ENCODE results near the gene UMOD.

The UMOD gene

DNA sequence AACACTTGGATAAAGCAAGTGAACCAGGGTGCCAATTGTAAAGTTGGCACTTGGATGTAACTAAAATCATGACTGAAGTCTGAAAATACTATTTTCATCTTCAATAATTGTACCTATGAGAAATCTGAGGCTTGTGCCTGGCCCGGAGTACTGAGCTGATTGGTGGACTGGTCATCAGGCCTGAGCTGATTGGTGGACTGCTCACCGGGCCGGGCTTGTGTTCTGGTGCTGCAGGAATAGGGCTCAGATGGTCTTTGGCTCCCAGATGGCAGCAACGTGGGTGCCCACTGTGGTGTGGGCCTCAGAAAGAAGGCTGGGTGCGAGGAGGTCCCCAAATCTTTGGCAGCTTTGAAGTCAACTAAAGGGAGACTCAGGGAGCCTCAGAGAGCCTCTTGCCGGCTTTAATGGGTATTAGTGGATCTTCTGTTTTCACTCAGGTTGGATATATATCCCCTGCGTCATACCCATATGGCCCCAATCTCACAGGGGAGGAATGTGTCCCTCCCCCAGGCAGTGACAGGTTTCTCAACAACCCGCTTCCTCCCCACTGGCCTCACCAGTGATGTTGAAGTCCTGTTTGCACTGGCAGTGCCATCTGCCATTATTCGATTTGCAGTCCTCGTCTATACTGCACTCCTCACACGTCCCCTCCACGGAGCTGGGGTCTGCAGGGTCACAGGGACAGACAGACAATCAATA, 4.7 kb downstream of the UMOD start:
- TF ChIP-seq, protein P1, sequence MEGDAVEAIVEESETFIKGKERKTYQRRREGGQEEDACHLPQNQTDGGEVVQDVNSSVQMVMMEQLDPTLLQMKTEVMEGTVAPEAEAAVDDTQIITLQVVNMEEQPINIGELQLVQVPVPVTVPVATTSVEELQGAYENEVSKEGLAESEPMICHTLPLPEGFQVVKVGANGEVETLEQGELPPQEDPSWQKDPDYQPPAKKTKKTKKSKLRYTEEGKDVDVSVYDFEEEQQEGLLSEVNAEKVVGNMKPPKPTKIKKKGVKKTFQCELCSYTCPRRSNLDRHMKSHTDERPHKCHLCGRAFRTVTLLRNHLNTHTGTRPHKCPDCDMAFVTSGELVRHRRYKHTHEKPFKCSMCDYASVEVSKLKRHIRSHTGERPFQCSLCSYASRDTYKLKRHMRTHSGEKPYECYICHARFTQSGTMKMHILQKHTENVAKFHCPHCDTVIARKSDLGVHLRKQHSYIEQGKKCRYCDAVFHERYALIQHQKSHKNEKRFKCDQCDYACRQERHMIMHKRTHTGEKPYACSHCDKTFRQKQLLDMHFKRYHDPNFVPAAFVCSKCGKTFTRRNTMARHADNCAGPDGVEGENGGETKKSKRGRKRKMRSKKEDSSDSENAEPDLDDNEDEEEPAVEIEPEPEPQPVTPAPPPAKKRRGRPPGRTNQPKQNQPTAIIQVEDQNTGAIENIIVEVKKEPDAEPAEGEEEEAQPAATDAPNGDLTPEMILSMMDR (conservative IDR thresholded peaks at IDR 0.05; ENCODE audit: low read length): no peak
- DNase-seq (ENCODE audit: low read depth): no peak
- no peak overlapping the region for H3K4me3 ChIP-seq (ENCODE audit: low read length)

DNA sequence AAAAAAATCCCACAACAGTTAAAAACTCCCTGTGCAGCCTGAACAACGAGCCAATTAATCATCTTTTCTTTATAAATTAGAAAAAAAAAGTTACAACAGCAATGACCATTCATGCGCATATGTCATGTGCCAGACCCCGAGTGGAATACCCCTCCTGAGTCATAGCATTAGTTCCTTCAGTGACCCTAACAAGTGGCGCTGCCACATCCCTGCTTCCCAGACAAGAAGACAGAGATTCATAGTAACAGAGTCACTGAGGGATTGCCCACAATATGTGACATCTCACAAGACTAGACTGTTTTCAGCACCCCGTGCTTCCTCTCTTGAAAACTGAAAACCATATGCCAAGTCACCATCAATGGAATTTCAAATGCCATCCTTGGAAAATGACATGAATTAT, 7.9 kb downstream of the UMOD start:
- no peak for DNase-seq (ENCODE audit: low read depth)
- TF ChIP-seq, protein P1 (conservative IDR thresholded peaks at IDR 0.05; ENCODE audit: low read length): no peak
- no peak overlapping the region for H3K4me3 ChIP-seq (ENCODE audit: low read length)

DNA sequence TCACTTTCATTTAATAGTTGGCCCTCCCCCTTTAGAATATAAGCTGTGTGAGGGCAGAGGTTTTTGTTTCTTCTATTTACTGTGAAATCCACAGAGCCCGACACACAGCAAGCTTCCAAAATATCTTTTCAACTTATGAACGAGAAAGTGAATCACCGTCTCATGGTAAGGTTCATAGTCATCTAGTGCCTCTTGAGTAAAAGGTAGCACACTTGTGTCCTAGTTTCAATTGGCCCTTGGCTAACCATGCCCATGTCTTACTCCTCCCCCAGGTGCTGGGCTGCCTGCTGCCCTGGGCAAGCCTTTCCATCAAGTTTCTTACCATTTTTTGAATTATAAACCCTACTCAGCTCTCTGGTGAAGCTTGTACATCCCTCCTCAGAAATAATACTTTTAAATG, 12.8 kb downstream of the UMOD start:
- TF ChIP-seq, protein P1 (conservative IDR thresholded peaks at IDR 0.05; ENCODE audit: low read length): no peak
- no peak for DNase-seq (ENCODE audit: low read depth)
- no peak overlapping the region for H3K4me3 ChIP-seq (ENCODE audit: low read length)

DNA sequence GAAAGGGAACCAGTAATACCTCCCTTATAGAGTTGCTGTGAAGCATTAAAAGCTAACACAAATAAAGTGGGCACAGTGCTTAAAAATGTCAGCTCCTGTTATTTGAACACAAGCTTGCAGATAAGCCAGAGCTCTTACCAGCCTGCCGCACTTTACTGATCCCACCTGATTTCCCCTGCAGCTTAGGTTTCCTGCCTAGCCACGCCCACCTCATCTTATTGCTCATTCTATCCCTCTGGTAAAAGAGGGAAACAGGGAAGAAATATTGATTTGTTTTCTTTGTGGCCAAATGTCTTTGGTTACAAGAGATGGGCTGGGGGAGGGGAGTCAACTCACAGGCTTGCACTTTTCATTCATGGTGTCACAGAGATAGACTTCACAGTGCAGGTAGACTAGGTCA, 15.6 kb downstream of the UMOD start:
- DNase-seq (ENCODE audit: low read depth): no peak
- no peak overlapping the region for H3K4me3 ChIP-seq (ENCODE audit: low read length)
- TF ChIP-seq, protein P1 (conservative IDR thresholded peaks at IDR 0.05; ENCODE audit: low read length): no peak

DNA sequence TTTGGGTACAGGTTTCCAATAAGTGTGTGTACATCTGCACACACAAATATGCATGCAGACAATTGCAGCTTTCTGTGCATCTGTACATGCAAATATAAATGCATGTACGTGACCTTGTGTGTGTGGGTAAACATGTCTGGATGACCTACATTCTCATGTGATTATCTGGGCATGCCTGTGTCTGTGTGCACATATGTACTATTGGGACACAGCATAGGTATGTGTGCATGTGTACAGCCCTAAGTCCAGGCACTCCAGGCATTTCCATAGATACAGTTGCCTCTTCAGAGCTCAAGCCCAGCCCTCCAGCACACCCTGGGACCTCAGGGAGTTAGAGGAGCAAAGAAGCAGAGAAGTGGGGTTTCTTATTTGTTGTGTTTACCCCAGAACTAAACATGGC, 18.1 kb downstream of the UMOD start:
- no peak for DNase-seq (ENCODE audit: low read depth)
- TF ChIP-seq, protein P1 (conservative IDR thresholded peaks at IDR 0.05; ENCODE audit: low read length): no peak
- H3K4me3 ChIP-seq (ENCODE audit: low read length): no peak overlapping the region

DNA sequence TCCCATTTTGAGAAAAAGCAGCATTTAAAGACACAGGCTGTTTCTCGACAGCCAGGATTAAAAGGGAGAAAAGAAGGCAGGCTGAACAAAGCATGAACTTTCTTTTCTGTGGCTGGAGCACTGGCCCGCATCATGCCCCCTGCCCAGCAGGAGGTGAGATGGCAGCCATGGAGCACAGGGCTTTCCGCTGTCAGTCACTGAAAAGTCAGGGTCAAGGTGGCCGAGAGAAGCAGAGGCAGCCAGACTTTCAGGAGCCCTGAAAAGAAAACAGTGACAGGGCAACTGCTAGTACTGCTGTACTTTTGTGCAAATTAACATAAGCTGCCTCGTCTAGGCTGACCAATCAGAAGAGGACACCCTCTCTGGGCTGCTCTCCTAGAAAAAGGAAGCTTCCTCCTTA, 19.4 kb downstream of the UMOD start:
- no peak for DNase-seq (ENCODE audit: low read depth)
- TF ChIP-seq, protein P1 (conservative IDR thresholded peaks at IDR 0.05; ENCODE audit: low read length): no peak
- H3K4me3 ChIP-seq (ENCODE audit: low read length): no peak overlapping the region

DNA sequence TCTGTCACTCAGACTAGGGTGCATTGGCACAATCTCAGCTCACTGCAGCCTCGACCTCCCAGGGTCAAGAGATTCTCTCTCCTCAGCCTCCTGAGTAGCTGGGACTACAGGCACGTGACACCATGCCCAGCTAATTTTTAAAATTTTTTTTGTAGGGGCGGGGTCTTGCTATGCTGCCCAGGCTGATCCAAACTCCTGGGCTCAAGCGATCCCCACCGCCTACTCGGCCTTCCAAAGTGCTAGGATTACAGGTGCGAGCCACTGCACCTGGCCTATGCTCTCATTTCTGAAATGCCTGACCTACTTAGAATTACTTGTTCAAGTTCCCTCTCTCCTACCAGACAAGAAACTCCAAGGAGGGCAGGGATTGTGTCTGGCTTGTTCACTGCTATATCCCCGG, 20.1 kb downstream of the UMOD start:
- DNase-seq (ENCODE audit: low read depth): no peak
- TF ChIP-seq, protein P1 (conservative IDR thresholded peaks at IDR 0.05; ENCODE audit: low read length): no peak
- H3K4me3 ChIP-seq (ENCODE audit: low read length): no peak overlapping the region

Data from AG10803 (cell line).